Fibroblast of peridontal ligament (primary cell): ENCODE data around the gene ZCCHC14.
"Not testable (repeated sequence)": the region's sequence is repeated elsewhere in the genome, so short reads cannot be mapped to it uniquely, and the experiment has no call there.

ENCODE experiments used
- DNase-seq: peaks from one replicate; pipeline ENCODE4 v3.0.0-alpha.2; 2010; ENCODE audit errors: extremely low read depth

Gene ZCCHC14

DNA sequence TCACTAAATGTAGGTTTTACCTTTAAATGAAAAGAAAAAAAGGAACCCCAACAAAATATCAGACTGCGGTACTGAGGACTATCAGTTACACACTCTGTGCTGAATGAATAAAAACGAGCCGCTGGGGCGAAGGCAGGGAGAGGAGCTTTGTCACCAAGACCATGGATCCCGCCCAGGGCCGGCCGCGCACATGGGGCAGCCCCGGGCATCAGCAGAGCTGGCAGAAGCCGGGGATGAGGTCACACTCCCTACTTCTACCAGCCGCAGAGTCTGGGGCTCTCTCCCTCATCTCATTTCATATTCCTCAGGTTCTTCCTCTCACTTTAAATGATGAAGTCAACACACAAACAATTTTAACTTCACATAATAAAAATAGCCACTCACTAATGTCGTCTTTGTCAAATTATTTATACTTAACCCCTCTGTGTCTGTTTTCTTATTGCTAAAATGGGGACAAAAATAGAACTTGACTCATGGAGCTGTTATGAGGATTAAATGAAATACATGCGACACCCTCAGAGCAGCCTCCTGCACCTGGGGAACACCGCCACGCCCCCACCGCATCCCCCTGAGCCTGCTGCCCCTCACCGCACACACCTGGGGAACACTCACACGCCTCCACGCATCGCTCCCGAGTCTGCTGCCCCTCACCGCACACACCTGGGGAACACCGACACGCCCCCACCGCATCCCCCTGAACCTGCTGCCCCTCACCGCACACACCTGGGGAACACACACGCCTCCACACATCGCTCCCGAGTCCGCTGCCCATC, 15.4 kb downstream of the ZCCHC14 start:
- not testable (repeated sequence) for DNase-seq

DNA sequence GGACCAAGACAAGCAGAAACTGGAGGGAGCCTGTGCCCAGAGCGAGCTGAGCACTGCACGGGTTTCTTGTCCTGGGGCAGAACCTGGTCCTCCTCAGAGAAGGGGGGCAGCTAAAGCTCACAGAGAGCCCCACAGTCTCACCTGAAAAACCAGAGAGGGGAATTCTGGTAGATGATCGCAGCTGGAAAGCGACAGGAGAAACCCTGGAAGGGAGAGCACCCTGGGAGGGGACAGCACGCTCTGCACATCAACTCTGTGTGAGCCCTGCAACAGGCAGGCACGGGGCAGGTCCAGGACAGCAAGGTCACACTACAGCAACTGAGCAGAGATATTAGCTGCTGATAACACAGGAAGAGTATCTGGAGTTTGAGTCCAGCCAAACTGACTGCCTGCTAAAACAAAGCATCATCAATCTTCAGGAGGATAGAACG, 18.2 kb downstream of the ZCCHC14 start:
- no peak for DNase-seq

DNA sequence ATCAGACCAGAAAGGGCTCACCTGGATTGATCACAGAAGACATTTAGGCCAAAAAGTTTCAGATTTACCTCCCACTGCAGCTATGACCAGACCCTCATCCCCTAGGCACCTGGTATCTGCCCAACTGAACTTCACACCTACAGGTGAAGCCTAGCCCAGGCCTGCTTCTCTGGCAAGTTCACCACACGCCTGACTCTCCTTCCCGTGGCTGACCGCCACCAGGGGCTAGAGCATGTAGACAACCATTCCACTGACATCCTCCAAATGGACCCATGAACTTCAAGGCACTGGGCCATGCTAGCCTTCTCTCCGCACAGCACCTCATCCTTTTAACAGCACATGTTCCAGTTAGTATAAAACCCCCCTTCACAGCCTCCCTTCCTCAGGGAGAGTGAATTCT, 18.8 kb downstream of the ZCCHC14 start:
- no peak for DNase-seq

DNA sequence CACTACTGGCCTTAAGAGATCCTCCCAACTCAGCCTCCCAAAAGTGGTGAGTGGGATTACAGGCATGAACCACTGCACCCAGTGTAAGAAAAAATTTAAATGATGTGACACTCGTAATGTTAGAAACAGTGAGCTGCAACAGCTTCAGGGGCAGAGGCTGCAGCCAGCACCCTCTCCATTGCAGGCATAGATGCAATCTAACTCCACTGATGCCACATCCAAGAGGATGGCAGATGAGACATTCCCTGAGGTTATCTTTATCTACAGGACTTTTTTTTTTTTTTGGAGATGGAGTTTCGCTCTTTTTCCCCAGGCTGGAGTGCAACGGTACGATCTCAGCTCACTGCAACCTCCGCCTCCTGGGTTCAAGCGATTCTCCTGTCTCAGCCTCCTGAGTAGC, 19.9 kb downstream of the ZCCHC14 start:
- DNase-seq, result no peak

DNA sequence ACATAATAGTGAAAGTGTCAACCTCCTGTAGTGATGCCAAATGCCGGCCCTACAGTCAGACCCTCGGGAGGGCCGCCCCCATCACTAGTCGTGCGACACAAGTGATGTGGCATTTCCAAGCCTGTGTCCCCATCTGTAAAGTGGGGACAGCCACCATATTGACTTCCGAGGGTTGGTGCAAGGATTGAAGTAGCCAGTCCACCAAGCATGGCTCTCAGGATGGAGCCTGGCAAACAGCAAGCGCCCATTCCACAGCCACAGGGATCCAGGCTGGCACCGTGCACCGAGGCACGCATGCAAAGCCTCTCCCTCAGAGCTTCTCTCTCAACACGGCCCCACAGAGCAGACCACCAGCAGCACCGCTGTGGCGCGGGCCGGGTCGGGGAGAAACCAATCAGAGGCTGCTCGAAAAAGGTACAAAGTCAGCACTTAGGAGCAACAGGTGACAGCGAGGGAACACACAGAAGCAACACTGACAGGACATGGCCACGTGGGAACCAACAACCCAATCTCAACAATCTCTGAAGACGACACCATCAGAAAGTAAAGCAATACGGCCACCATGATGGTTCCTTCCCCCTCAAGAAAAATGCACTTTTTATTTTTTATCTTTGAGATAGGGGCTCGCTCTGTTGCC, 20.6 kb downstream of the ZCCHC14 start:
- no peak for DNase-seq

DNA sequence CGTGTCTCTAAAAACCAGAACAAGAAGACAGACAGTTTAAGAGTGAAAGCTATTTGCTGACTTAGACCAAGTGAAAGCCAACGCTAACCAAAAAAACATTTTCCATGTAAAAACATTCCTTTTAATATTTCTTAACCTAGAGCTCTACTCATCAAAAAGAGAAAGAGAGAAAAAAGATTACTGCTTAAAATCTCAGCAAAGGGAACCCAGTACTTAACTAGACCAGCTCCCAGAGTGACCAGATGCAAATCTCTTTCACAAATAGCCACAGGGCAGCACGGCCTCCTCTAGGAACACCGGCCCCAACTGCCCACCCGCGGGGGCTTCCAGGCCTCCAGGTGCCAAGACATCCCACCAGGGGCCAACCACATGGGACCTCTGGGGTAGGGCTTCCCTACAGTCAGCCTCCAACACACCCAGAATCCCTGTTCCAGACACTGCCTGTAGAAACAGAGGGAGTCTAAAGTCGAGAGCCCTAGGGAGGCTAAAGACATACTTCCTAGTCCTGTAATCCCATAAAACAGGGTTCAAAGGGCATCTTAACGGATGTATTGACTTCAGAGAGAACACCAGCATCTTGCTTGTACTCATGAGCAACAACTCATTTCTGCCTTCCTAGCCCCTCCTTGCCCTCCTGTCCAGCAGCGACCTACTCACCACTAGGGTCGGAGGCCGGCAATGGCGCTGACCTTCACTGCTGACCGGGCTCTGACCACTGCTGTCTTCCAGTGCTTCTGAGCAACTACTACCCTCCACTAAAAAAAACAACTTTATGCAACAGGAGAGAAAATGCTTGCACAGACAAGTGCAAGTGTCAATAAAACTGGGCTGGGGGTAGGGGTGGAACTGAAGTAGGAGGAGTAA, 21.3 kb downstream of the ZCCHC14 start:
- peak; percentile 66 for DNase-seq

DNA sequence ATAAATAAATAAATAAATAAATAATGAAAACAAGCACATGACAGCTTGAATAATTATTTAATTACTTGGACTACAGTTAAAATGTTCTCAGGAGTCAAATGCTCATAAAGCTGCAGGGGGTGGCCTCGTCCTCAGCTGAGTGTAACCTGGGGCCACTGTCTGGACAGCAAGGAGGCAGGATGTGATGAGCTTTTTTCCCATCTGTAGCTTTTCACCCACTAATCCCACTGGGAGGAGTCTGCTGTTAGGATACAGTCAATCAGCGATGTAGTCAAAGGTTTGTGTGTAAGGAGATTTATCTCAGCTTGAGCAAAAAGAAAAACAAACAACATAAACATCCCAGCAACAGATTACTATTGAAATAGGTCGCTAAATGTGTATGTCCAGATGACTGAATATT, 22.5 kb downstream of the ZCCHC14 start:
- no peak for DNase-seq

DNA sequence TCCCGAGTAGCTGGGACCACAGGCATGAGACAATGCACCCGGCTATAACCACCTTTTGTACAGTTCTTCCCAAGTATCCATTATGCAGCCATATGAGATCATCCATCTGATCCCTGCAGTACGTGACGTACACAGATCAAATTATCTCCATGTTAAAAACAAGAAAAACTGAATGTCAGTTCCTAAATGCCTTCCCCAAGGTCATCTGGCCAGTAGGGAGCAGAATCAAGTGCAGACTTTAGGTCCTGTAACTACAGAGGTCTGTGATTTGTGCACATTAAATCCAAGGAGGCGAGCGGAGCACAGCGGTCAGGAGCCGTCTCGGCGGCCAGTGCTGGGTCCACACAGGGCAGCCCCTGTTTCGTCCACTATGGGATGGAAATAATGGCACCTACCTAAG, 23.7 kb downstream of the ZCCHC14 start:
- no peak for DNase-seq

DNA sequence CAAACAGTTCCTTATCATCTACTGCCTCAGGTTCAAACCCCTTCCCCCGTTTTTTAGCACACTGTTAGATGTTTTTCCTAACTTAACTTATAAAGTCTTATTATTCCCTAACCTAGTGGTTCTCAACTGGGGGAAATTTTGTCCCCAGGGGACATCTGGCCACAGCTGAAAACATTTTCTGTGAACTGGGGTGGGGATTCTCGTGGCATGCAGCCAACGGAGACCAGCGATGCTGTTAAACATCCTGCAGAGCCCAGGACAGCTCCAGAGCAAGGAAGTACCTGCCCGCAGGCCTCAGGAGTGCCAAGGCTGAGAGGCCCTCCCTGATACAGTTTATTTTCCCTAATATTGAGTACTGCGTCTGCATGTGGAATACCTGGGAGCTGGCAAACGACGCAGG, 24.3 kb downstream of the ZCCHC14 start:
- DNase-seq, result no peak

DNA sequence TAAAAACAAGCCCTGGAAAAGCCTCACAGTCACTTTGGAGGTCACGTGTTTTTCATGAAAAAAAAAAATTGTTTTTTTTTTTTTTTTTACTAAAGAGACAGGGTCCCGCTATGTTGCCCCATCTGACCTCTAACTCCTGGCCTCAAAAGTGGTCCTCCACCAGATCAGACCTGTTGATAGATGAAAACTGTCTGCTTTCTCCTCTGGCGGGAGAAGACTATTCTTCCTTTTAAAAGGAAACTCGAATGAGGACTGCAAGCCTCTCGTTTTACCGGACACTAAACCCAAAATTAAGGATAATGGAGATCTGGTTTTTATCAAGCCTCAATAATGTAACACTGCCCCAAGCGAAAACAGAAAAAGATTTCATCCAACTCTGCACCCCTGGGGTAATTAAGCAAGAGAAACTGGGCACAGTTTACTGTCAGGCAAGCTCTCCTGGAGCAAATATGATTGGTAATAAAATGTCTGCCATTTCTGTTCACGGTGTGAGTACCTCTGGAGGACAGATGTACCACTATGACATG, 25.8 kb downstream of the ZCCHC14 start:
- no peak for DNase-seq

DNA sequence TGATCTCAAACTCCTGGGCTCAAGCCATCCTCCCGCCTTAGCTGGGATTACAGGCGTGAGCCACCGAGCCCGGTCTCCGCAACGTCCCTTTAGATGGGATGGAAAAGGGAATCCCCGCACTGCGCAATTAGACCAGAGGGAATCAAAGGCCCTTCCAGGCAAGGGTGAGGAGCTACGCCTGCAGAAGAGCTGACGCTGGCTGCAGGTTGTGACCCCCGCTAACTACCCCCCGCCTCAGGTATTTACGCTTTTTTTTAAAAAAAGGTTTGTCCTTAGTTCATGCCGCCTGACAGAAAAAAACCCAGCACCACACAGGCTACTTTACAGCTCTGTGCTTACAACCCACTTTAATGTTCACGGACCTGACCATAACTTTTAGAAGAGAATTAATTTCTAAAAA, 26.9 kb downstream of the ZCCHC14 start:
- no peak for DNase-seq

DNA sequence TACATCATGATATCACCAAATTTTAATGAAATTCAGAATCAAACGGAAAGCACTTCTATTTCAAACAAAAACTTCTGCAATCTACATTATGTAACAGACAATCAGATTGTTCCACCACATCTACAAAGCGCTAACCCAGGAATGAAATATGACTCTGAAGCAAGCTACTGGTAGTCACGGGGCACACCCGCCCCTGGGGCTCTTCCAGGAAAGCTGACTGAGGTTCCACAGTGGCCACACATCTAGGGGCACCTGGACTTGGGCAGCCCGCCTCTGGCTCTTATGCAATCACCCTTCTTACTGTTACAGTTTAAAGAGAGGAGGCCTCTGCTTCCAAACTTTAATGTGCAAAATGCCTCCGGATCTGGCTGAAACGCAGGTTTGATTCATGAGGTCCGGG, 27.5 kb downstream of the ZCCHC14 start:
- DNase-seq, result peak; percentile 95

DNA sequence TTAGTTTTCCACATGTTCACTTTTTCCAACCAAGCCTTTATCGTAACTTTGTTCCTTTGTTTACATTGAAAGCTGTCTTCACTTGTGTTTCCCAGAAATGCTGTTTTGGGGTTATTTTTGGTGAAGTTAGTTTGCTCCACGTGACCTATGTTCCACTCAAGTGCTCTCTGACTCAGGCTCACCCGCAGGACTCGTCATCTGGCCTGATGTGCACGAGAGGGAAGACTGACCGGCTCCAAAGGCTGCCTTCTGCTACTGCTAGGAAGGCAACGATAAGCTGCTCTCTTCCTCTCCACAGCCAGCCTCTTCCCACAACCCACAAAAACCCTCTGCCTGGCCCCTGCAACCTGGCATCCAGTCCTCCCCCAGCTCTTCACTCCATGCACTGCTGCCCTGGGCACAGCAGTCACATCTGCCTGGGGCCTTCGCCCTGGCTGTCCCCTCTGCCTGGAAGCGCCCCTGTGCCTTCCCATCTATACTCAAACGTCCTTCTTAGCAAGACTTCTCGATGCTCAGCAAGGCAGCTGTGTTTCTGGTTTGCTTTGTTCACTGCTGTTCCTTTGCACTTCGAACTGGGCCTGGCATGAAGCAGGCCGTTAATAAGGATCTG, 28.0 kb downstream of the ZCCHC14 start:
- DNase-seq, result peak; percentile 99

DNA sequence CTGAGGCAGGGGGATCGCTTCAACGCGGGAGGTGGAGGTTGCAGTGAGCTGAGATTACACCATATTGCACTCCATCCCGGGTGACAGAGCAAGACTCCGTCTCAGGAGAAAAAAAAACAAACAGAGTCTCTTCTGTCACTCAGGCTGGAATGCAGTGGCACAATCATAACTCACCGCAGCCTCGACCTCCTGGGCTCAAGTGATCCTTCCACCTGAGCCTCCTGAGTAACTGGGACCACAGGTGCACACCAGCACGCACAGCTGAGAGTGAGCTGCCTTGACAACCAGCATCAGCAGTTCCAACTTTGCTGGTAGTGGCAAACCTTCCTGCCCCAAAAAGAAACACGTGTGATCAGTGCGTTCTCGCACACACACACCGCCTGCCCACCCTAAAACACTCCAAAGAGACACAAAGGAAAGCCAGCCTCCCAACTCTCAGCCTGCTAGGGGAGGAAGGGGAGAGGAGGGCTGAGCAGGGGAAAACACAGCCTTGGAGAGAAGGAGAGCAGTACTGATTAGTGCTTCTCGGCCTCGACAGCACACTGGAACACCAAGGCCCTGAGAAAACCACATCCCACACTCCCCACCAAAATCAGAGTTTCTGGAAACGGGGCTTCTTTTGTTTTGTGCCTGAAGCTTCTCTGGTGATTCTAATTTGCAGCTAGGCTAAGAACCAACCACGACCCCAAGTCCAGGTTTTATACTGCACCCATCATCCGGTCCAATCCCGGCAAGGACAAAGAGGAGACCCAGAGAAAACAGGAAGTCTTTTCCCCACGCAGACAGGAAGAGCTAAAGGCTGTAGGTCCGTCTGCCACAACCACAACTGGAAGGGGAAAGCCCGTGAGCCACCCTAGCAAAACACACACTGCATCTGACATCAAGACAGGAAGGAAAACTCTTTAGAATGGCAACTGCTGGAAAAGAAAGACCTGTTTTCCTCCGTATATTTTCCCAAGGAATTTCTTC, 28.8 kb downstream of the ZCCHC14 start:
- DNase-seq, result no peak

DNA sequence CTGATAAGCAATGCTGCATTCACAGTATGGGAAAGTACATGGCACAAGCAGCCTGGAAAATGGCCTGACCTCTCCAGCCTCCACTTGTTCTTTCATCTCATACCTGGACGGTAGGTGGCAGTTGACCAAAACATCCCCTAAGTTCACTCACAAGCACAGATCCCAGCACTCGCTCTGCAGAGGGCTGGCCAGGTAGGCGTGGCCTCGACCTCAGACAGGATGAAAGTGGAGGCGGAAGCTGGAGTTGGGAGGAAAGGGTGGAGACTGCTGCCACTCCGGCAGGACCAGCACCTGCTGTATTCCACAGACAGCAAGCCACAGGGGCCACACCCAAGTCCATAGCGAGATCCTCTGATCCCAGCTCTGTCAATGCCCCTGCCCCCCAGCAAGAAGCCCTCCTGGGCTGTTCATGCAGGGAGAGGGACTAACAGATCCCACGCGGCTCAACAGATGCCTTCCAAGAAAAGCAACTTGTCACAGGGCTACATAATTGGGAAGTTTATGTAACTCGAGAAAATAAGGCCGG, 31.3 kb downstream of the ZCCHC14 start:
- peak; percentile 49 for DNase-seq

DNA sequence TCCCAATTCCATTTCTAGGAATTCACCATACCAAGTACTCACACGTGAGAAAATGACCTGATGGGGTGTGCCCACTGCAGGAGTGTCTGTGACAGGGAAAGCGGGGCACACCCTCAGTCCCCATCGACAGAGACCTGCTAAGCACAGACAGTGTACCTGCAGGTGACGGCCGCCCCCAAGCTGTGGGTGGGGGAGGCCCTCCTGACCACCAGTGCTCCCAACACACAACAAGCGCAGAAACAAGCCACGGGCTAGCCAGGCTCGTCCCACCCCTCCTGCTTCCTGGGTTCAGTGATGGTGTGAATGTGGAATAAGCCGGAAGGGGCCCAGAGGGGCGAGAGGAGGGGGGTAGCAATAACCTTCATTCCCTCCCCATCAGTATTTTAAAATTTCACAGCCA, 31.9 kb downstream of the ZCCHC14 start:
- no peak for DNase-seq

DNA sequence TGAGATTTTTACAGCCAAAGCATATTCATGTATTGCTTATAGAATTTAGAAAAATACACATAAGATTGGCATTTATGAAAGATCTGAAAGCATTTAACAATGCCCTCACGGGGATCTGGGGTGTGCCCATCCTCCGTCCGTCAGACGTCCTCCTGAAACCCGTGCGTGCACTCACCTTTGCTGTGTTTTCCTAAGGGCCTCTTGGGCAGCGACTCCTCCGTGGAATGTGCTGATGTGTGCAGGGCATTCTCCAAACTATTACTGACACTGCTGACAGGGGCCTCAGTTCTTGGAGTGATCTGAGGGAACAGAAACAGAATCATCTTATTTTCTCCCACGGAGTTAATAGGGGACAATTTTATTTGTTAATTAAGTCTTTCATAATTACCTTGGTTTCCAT, 33.0 kb downstream of the ZCCHC14 start:
- DNase-seq, result no peak

DNA sequence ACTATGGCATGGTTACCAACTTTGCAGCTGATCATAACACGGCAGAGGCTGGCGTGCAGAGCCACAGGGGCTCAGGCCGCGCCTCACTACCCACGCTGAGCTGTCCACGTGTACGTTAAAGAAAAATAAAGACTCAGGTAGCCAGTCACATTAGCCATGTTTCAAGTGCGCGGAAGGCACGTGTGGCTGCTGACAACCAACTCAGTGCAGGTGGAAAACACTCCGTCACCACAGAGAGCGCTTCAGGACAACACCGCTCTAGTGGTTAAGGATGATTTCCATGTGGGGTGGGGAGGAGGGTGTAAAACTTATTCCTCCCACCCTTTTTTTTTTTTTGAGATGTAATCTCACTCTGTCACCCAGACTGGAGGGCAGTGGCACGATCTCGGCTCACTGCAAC, 33.8 kb downstream of the ZCCHC14 start:
- DNase-seq, result no peak

DNA sequence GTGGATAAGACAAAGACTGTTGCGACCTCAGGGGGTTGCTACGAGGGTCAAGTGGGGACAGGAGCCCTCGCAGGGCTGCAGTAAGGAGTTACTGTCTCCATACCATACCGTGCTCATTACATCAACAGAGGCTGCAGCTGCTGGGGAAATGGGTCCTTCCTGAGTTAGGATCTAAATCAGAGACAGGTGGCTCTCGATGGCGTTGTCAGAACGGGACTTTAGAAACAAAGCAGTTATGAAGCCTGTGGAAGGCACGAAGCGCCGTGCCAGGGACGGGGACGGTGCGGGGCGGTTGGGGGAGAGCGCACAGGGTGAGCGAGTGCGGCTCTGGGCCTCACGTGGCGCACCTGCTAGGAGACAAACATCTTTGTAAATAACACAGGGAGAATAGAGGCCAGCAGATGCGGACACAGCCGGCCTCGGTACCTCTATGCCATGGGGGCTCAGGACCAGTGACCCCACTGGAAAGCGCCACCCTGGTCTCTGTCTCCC, 34.4 kb downstream of the ZCCHC14 start:
- no peak for DNase-seq

DNA sequence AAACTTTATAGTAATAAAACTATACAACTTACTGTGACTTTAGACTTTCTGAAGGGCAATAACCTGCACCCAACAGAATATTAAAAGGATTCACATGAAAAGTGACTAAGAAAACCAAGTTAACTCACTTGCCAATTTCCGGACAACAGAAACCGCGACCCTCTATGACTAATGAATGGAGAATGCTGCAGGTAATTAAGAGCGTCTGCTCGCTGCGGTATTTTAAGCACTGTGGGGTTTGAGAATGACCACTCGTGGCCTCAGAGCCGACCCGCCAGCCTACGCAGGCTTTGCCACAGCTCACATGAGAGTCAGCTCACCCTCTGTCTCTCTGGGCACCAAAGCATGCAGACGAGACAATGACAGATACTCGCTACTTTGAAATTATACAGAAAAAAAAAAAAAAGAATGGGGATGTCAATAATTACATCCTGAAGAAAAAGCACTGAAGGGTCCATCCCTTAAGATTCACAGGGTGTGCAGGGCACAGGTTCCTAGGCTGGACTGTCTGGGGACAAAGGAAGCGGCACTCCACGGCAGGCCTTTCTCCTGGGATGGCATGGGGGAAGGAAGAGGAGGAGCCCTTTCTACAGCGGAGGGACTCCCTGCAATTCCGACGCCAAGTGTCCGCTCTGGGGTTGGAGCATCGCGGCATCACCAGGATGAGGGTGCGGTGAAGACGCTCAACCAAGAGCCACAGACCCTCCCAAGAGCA, 35.0 kb downstream of the ZCCHC14 start:
- DNase-seq, result peak; percentile 99
